Ovary (tissue), 3 donors: Measurements from ENCODE around the gene CEP57.

ENCODE experiments used
- CTCF ChIP-seq, 3 donors: fragments of 450-650 bp in 2 of 3; fragments of 200-600 bp in 1 of 3; IDR thresholded peaks; one replicate each; pipeline versions ENCODE4 v1.5.1 to v1.8.0; 2016 to 2022; ENCODE audit warnings: antibody characterized with exemption in 3 of 3, mild to moderate bottlenecking in 1 of 3
- EP300 ChIP-seq: sonication (generic); formaldehyde crosslinking; IDR thresholded peaks from one replicate; pipeline ENCODE4 v1.6.1; 2017; ENCODE audit warnings: antibody characterized with exemption
- donor health status: DM: no; HTN: no; CAD: no.

GRCh38 chr11:95794086-95794485, 3.8 kb downstream of the CEP57 start:
- TF ChIP-seq CTCF (IDR thresholded peaks at IDR 0.05), result no peak
- no peak for TF ChIP-seq EP300
